ENCODE measurements around the gene ZNF277. TPM values are rescaled to one million over a fixed set of nuclear protein-coding genes. Genes with fewer than 3 reads are reported as not detected.

The ZNF277 gene
- total and polyA plus RNA-seq, 2 experiments from 2014 or later, result 10.0 to 34.6 TPM

GRCh38 chr7:112347088-112347487 lies 140.6 kb downstream of the ZNF277 start:
- Histone ChIP-seq H3K4me3 (no peak overlapping the region), H2AFZ (no peak overlapping the region), H3K9me3 (ENCODE audit: low read depth) (no peaks in the 10 kb centered on the region), H3K9me2 (replicated peaks; ENCODE audit: insufficient read depth) (no peaks in the 10 kb centered on the region), H3K27ac (no peak overlapping the region), H4K20me1 (ENCODE audit: insufficient read depth, poor library complexity, severe bottlenecking) (no peaks in the 10 kb centered on the region), H3K27me3 (no peaks in the 10 kb centered on the region), H3K36me3 (replicated peaks; ENCODE audit: insufficient read depth, low read depth) (no peaks in the 10 kb centered on the region), H3K4me2 (no peak overlapping the region), H3K79me2 (no peaks in the 10 kb centered on the region), H3K4me1 (ENCODE audit: insufficient read depth) (no peaks in the 10 kb centered on the region)
- DNase-seq (ENCODE audit: low spot score), result no peak
- TF ChIP-seq, protein P1, sequence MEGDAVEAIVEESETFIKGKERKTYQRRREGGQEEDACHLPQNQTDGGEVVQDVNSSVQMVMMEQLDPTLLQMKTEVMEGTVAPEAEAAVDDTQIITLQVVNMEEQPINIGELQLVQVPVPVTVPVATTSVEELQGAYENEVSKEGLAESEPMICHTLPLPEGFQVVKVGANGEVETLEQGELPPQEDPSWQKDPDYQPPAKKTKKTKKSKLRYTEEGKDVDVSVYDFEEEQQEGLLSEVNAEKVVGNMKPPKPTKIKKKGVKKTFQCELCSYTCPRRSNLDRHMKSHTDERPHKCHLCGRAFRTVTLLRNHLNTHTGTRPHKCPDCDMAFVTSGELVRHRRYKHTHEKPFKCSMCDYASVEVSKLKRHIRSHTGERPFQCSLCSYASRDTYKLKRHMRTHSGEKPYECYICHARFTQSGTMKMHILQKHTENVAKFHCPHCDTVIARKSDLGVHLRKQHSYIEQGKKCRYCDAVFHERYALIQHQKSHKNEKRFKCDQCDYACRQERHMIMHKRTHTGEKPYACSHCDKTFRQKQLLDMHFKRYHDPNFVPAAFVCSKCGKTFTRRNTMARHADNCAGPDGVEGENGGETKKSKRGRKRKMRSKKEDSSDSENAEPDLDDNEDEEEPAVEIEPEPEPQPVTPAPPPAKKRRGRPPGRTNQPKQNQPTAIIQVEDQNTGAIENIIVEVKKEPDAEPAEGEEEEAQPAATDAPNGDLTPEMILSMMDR (IDR thresholded peaks at IDR 0.05; ENCODE audit: poor library complexity), result no peak

- Histone ChIP-seq H3K9me3 (ENCODE audit: low read depth) (no peaks in the 10 kb centered on the region), H3K36me3 (replicated peaks; ENCODE audit: insufficient read depth, low read depth) (no peaks in the 10 kb centered on the region), H3K27ac (no peak overlapping the region), H3K27me3 (no peaks in the 10 kb centered on the region), H3K9me2 (replicated peaks; ENCODE audit: insufficient read depth) (no peaks in the 10 kb centered on the region), H3K4me2 (no peak overlapping the region), H4K20me1 (ENCODE audit: insufficient read depth, poor library complexity, severe bottlenecking) (no peaks in the 10 kb centered on the region), H2AFZ (no peak overlapping the region), H3K79me2 (no peaks in the 10 kb centered on the region), H3K4me3 (no peak overlapping the region), H3K4me1 (ENCODE audit: insufficient read depth) (no peaks in the 10 kb centered on the region)
- WGBS (ENCODE audit: low lambda C conversion rate, missing lambda C conversion rate), result 96% methylated on average over 1 of the region's 1 CpG
- DNase-seq (ENCODE audit: low spot score), result no peak
- TF ChIP-seq EZH2phosphoT487 (IDR thresholded peaks at IDR 0.05; ENCODE audit: low read depth, severe bottlenecking, unreplicated experiment), result no peak
- TF ChIP-seq, protein P1 (IDR thresholded peaks at IDR 0.05; ENCODE audit: poor library complexity), result no peak
- TF ChIP-seq EZH2 (IDR thresholded peaks at IDR 0.05; ENCODE audit: borderline replicate concordance), result no peak
Measured at GRCh38 chr7:112350585-112350984, 144.1 kb downstream of the ZNF277 start.

- Histone ChIP-seq H3K4me1 (ENCODE audit: insufficient read depth) (no peaks in the 10 kb centered on the region), H3K27me3 (no peaks in the 10 kb centered on the region), H3K4me3 (no peak overlapping the region), H3K27ac (no peak overlapping the region), H2AFZ (no peak overlapping the region), H3K4me2 (no peak overlapping the region), H3K9me3 (ENCODE audit: low read depth) (no peaks in the 10 kb centered on the region), H4K20me1 (ENCODE audit: insufficient read depth, poor library complexity, severe bottlenecking) (no peaks in the 10 kb centered on the region), H3K36me3 (replicated peaks; ENCODE audit: insufficient read depth, low read depth) (no peaks in the 10 kb centered on the region), H3K79me2 (no peaks in the 10 kb centered on the region), H3K9me2 (replicated peaks; ENCODE audit: insufficient read depth) (no peaks in the 10 kb centered on the region)
- 88% methylated on average over 2 of the region's 2 CpGs for WGBS (ENCODE audit: low lambda C conversion rate, missing lambda C conversion rate)
- TF ChIP-seq EZH2 (IDR thresholded peaks at IDR 0.05; ENCODE audit: borderline replicate concordance), result no peak
- TF ChIP-seq, protein P1 (IDR thresholded peaks at IDR 0.05; ENCODE audit: poor library complexity), result no peak
- no peak for TF ChIP-seq EZH2phosphoT487 (IDR thresholded peaks at IDR 0.05; ENCODE audit: low read depth, severe bottlenecking, unreplicated experiment)
- DNase-seq (ENCODE audit: low spot score), result no peak
Measured at GRCh38 chr7:112356596-112356995, 150.1 kb downstream of the ZNF277 start.

DNA sequence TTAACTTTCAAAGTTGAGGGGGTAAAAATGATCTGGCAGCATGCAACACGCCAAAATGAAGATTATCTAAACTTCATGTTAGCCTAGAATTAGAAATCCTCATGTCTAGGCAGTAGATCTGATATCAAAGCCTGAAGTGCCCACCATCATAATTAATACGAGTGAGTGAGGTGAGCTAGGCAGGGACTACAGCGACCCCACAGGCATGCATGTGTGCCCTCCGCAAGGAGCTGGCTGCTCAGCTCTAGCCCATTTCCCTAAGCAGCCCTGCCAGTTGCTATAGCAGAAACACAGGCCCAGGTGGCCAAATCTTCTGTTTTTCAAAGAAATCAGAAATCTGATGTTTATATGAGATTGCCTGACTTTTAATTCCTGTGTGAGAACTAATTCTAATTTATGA lies 150.6 kb downstream of the ZNF277 start:
- 71% methylated on average over 4 of the region's 4 CpGs for WGBS (ENCODE audit: low lambda C conversion rate, missing lambda C conversion rate)
- no peaks in the 10 kb centered on the region for H4K20me1 ChIP-seq (ENCODE audit: insufficient read depth, poor library complexity, severe bottlenecking)
- H3K9me3 ChIP-seq (ENCODE audit: low read depth), result no peaks in the 10 kb centered on the region
- TF ChIP-seq EZH2phosphoT487 (IDR thresholded peaks at IDR 0.05; ENCODE audit: low read depth, severe bottlenecking, unreplicated experiment) (no peak), EZH2 (IDR thresholded peaks at IDR 0.05; ENCODE audit: borderline replicate concordance) (no peak)
- TF ChIP-seq, protein P1 (IDR thresholded peaks at IDR 0.05; ENCODE audit: poor library complexity), result no peak
- no peaks in the 10 kb centered on the region for H3K4me1 ChIP-seq (ENCODE audit: insufficient read depth)
- H3K4me3 ChIP-seq, result no peak overlapping the region
- H3K4me2 ChIP-seq, result no peak overlapping the region
- H2AFZ ChIP-seq, result no peak overlapping the region
- H3K36me3 ChIP-seq (replicated peaks; ENCODE audit: insufficient read depth, low read depth), result no peaks in the 10 kb centered on the region
- no peaks in the 10 kb centered on the region for H3K27me3 ChIP-seq
- no peaks in the 10 kb centered on the region for H3K9me2 ChIP-seq (replicated peaks; ENCODE audit: insufficient read depth)
- no peak for DNase-seq (ENCODE audit: low spot score)
- H3K27ac ChIP-seq, result no peak overlapping the region
- H3K79me2 ChIP-seq, result no peaks in the 10 kb centered on the region

Data from hepatocyte (in vitro differentiated cells).